Naive B cell (primary cell): ENCODE results near the gene HCFC2. TPM values are rescaled to one million over a fixed set of nuclear protein-coding genes. Genes with fewer than 3 reads are reported as not detected.
A peak's percentile ranks its signal among the peaks of the same experiment; 100 is the strongest.

ENCODE experiments used
- ATAC-seq, 2 donors: fragments of 150-1000 bp; cut with Tn5 transposase; 2 replicates each; pipeline ENCODE4 v1.10.0; 2021; ENCODE audit warnings: low read depth in 2 of 2, mild to moderate bottlenecking in 2 of 2, moderate library complexity in 2 of 2
- DNase-seq: peaks from one replicate; pipeline ENCODE4 v3.0.0; 2022
- H3K27ac Mint-ChIP-seq, 6 donors: one replicate each; pipeline ENCODE4 v1.8.0; 2020 to 2022; ENCODE audit warnings: mild to moderate bottlenecking in 6 of 6, mixed read lengths in 6 of 6, moderate library complexity in 5 of 6, inconsistent platforms in 2 of 6
- H3K27me3 Mint-ChIP-seq, 3 donors: one replicate each; pipeline ENCODE4 v1.8.0; 2021 to 2022; ENCODE audit warnings: mixed read lengths in 3 of 3, mild to moderate bottlenecking in 1 of 3
- H3K36me3 Mint-ChIP-seq, 2 donors: one replicate each; pipeline ENCODE4 v1.8.0; 2020 to 2022; ENCODE audit warnings: mixed read lengths in 2 of 2, inconsistent platforms in 1 of 2, mild to moderate bottlenecking in 1 of 2
- H3K4me1 Mint-ChIP-seq, 3 donors: one replicate each; pipeline ENCODE4 v1.8.0; 2020 to 2022; ENCODE audit warnings: mixed read lengths in 3 of 3, inconsistent platforms in 1 of 3, mild to moderate bottlenecking in 1 of 3, moderate library complexity in 1 of 3
- H3K4me3 Mint-ChIP-seq, 8 donors: one replicate each; pipeline ENCODE4 v1.8.0; 2020 to 2022; ENCODE audit warnings: mild to moderate bottlenecking in 8 of 8, mixed read lengths in 8 of 8, moderate library complexity in 8 of 8, inconsistent platforms in 2 of 8
- H3K9me3 Mint-ChIP-seq, 7 donors: one replicate each; pipeline ENCODE4 v1.8.0; 2020 to 2022; ENCODE audit warnings: mixed read lengths in 7 of 7, mild to moderate bottlenecking in 5 of 7, inconsistent platforms in 2 of 7, moderate library complexity in 1 of 7
- polyA plus RNA-seq, 6 donors: library from polyadenylated mRNA; unstranded; fragments of 300-500 nt; fragmentation: Illumina TruSeq; gene quantifications; one replicate each; pipeline ENCODE4 v1.2.3, GENCODE V29; 2021; ENCODE audit warnings: low read depth in 6 of 6

HCFC2 gene
- polyA plus RNA-seq, 6 donors from 2014 or later = 2.6 to 11.5 (median 6.4) TPM

DNA sequence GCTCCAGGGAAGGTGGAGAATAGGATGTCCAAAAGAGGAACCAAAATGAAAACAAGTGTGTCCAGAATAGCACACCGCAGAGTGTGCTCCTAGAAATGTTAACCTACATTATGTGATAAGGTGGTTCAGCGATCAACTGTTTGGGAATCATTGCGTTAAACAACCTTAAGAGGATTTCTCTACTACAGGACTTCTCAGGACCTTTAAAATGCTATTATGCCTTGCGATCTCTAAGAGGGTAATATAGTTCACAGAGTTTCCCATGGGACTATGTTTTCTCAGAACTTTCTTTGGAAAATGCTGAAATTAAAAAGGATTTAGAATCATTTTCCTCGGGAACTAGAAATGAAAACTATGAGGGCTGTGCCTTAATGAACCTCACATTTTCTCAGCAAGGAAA is 16.2 kb upstream of the HCFC2 start:
- Mint-ChIP-seq H3K9me3 (no peaks in the 10 kb centered on the region), H3K4me3 (no peak overlapping the region), H3K27me3 (peaks cover 38 to 46% (median 41%) of the 10 kb centered on the region in 3 donors), H3K4me1 (peaks cover 3 to 8% (median 5%) of the 10 kb centered on the region in 3 donors), H3K27ac (no peak overlapping the region), H3K36me3 (no peaks in the 10 kb centered on the region)
- DNase-seq = no peak
- no peak for ATAC-seq

DNA sequence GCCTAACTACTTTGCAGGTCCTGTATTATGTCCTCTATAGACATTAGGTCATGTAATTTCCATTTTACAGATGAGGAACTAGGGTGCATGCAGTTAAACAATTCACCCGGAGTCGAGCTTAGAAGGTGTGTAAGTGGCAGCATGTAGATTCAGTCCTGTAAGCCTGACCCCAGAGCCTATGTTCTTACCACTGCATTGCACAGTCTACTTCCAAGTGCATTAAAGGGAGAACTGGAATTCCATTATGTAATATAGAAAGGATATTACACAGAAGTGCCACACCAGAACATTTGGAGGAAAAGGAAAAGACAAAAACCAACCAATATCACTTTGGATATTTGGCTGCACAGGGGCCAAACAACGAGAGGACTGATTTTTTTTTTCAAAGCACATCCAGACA is 15.5 kb upstream of the HCFC2 start:
- no peaks in the 10 kb centered on the region for H3K9me3 Mint-ChIP-seq
- H3K27me3 Mint-ChIP-seq = peaks cover 41 to 46% (median 42%) of the 10 kb centered on the region in 3 donors

GRCh38 chr12:104049278-104049902 is 14.9 kb upstream of the HCFC2 start:
- Mint-ChIP-seq H3K4me3 (no peak overlapping the region), H3K4me1 (peaks cover 3 to 8% (median 5%) of the 10 kb centered on the region in 3 donors), H3K27me3 (peaks cover 41 to 47% (median 43%) of the 10 kb centered on the region in 3 donors), H3K9me3 (no peaks in the 10 kb centered on the region), H3K36me3 (no peaks in the 10 kb centered on the region), H3K27ac (peak overlapping the region in 1 of 6 donors; percentile 68)
- DNase-seq (no peak), ATAC-seq (no peak)

More for the DNA sequence above, 15.5 kb upstream of the HCFC2 start:
- peaks cover 3 to 8% (median 5%) of the 10 kb centered on the region in 3 donors for H3K4me1 Mint-ChIP-seq
- ATAC-seq (no peak), DNase-seq (no peak)
- no peak overlapping the region for H3K27ac Mint-ChIP-seq
- no peaks in the 10 kb centered on the region for H3K36me3 Mint-ChIP-seq
- no peak overlapping the region for H3K4me3 Mint-ChIP-seq

GRCh38 chr12:104049903-104050356 is 14.4 kb upstream of the HCFC2 start, which contains the start of gene GLT8D2:
Gene GLT8D2 (minus strand): TSS chr12:104050187. CDS start chr12:104019648, 30,539 bp downstream.
- Mint-ChIP-seq H3K27ac (peak within 1 kb of the TSS in 1 of 6 donors; percentile 68), H3K4me3 (peak within 1 kb of the TSS in 3 of 8 donors; percentile 32 to 41 (median 37)), H3K4me1 (peaks cover 3 to 8% (median 5%) of the 10 kb centered on the region in 3 donors), H3K36me3 (no peaks in the 10 kb centered on the region), H3K9me3 (peaks cover 0 to 2% (median 0%) of the 10 kb centered on the region in 7 donors), H3K27me3 (peaks cover 42 to 50% (median 44%) of the 10 kb centered on the region in 3 donors)
- DNase-seq (no peak), ATAC-seq (no peak)

DNA sequence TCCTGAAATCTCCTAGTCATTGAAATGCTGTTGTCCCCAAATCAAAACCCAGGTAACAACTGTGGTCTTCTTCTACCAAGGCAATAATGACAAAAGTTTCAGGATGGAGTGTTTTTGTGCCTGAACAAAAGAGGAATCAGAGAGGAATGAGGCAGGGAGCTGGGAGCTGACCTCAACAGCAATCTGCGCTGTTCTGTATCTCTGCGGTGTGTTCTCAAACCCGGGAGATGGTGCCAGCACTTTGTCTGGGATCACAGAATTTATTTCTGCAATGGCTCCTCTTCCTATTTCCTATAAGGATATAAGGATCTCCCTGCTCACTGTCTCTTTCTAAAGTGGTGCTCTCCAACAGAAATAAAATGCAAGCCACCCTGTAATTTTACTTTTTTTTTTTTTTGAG is 13.9 kb upstream of the HCFC2 start:
- DNase-seq = no peak
- Mint-ChIP-seq H3K4me1 (peaks cover 3 to 8% (median 5%) of the 10 kb centered on the region in 3 donors), H3K4me3 (peak overlapping the region in 1 of 8 donors; percentile 32), H3K27me3 (peaks cover 45 to 50% (median 48%) of the 10 kb centered on the region in 3 donors), H3K9me3 (peaks cover 0 to 2% (median 0%) of the 10 kb centered on the region in 7 donors), H3K36me3 (no peaks in the 10 kb centered on the region), H3K27ac (no peak overlapping the region)
- ATAC-seq = no peak

DNA sequence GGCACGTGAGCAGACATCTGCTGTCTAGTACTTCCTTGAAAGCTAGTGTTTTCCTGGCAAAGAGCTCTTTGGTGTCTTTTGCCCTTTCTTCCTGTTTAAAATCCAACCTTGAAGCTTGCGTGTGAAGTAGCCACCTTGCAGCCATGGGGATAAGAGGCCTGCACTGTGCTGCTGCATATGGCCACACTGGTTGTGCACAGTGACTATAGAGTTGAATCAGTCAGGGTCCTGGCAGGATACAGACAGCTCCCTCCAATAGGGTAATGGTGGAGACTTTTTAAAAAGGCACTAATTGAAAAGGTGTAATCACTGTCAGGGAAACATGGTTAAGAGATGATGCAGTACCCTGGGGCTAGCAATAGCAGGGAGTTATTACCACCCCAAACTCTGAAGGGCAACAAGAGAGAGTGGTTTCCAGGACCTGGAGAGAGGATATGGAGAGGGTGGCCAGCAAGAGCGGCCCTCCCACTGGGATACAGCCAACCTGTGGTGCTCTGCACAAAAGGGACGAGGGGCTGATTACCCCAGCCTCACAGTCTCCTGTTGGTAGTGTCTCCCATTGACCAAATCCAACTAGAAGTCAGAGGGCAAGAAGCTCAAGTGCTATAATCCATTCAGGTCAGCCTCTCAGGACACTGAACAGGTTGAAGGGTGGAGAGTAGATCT is 9.5 kb upstream of the HCFC2 start:
- H3K36me3 Mint-ChIP-seq = no peaks in the 10 kb centered on the region
- H3K27ac Mint-ChIP-seq = no peak overlapping the region
- H3K27me3 Mint-ChIP-seq = peaks cover 31 to 51% (median 39%) of the 10 kb centered on the region in 3 donors
- no peak overlapping the region for H3K4me3 Mint-ChIP-seq
- H3K4me1 Mint-ChIP-seq = peaks cover 3 to 6% (median 4%) of the 10 kb centered on the region in 3 donors
- peaks cover 0 to 11% (median 7%) of the 10 kb centered on the region in 7 donors for H3K9me3 Mint-ChIP-seq
- no peak for DNase-seq
- no peak for ATAC-seq

DNA sequence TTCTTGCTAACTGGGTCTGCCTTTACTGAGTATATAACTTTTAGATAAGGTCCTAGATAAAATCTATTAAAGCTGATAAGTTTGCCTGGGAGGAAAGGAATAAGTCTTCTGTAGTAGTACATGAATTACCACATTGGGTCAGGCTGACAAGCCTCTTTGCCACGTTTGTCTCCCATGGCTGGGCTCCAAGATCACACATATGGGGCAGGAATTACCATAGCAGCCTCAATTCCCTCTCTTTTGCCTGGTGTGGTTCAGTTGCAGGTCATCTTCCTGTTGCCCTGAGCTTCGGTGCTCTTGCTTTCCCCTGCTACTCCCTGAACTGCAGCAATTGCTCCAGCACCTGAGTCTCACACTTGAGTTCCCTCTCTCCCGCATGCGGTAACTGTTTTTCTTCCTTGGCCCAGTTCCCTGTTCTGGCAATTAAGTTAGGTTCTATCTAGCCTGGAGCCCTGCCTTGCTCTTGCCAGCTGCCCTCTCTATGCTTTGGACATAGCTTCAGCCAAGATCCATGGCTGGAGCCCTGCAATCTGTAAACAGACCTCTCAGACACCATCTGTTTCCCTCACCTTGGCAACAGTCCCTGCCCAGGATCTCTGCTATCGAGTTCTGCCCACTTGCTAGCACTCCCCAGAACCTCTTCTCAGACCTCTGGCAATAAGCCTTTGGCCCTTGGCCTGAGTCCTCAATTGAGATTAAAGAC is 8.5 kb upstream of the HCFC2 start:
- Mint-ChIP-seq H3K36me3 (no peaks in the 10 kb centered on the region), H3K4me1 (no peaks in the 10 kb centered on the region), H3K27ac (no peak overlapping the region), H3K27me3 (peaks cover 30 to 45% (median 39%) of the 10 kb centered on the region in 3 donors), H3K4me3 (no peak overlapping the region), H3K9me3 (peaks cover 0 to 11% (median 7%) of the 10 kb centered on the region in 7 donors)
- DNase-seq = no peak
- ATAC-seq = no peak

- H3K4me3 Mint-ChIP-seq = no peak overlapping the region
- H3K27ac Mint-ChIP-seq = no peak overlapping the region
- DNase-seq (no peak), ATAC-seq (no peak)
- H3K9me3 Mint-ChIP-seq = peaks cover 0 to 11% (median 7%) of the 10 kb centered on the region in 7 donors
- peaks cover 28 to 41% (median 39%) of the 10 kb centered on the region in 3 donors for H3K27me3 Mint-ChIP-seq
- H3K36me3 Mint-ChIP-seq = no peaks in the 10 kb centered on the region
- no peaks in the 10 kb centered on the region for H3K4me1 Mint-ChIP-seq
Observed at GRCh38 chr12:104056419-104056972, 7.8 kb upstream of the HCFC2 start.

GRCh38 chr12:104057771-104058197 is 6.5 kb upstream of the HCFC2 start:
- peak; percentile 42 to 58 for ATAC-seq
- Mint-ChIP-seq H3K36me3 (no peaks in the 10 kb centered on the region), H3K27me3 (peaks cover 21 to 38% (median 37%) of the 10 kb centered on the region in 3 donors), H3K4me3 (peak overlapping the region in 1 of 8 donors; percentile 23), H3K9me3 (peaks cover 0 to 11% (median 7%) of the 10 kb centered on the region in 7 donors), H3K4me1 (no peaks in the 10 kb centered on the region), H3K27ac (no peak overlapping the region)
- DNase-seq = peak; percentile 9

- Mint-ChIP-seq H3K9me3 (peaks cover 0 to 11% (median 7%) of the 10 kb centered on the region in 7 donors), H3K27me3 (peaks cover 15 to 31% (median 31%) of the 10 kb centered on the region in 3 donors), H3K4me3 (no peak overlapping the region), H3K4me1 (peaks cover 0 to 2% (median 0%) of the 10 kb centered on the region in 3 donors), H3K36me3 (no peaks in the 10 kb centered on the region), H3K27ac (peak overlapping the region in 1 of 6 donors; percentile 89)
- ATAC-seq (no peak), DNase-seq (no peak)
Observed at GRCh38 chr12:104058802-104059201, 5.5 kb upstream of the HCFC2 start.

DNA sequence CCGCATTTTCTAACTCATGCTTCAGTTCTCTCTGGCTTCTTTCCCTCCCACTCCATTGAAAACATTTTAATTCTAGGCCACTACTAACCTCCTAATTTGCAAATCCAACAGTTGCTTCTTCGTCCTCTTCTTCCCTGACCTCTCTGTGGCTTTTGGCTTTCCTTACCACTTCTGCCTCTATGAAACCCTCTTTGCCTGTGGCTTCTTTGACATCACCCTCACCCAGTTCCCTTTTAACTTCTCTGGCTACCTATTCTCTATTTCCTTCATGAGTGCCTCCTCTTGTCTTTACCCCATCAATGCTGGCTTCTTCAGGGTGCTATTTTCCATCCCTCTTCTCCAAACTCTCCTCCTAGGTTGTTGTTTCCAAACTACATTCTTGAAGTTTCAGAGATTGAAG is 4.4 kb upstream of the HCFC2 start:
- H3K9me3 Mint-ChIP-seq = peaks cover 0 to 11% (median 5%) of the 10 kb centered on the region in 7 donors
- no peak for ATAC-seq
- peaks cover under 1 to 3% (median 1%) of the 10 kb centered on the region in 3 donors for H3K4me1 Mint-ChIP-seq
- no peak for DNase-seq
- H3K27me3 Mint-ChIP-seq = peaks cover 6 to 22% (median 20%) of the 10 kb centered on the region in 3 donors
- no peak overlapping the region for H3K27ac Mint-ChIP-seq
- H3K4me3 Mint-ChIP-seq = no peak overlapping the region
- no peaks in the 10 kb centered on the region for H3K36me3 Mint-ChIP-seq

DNA sequence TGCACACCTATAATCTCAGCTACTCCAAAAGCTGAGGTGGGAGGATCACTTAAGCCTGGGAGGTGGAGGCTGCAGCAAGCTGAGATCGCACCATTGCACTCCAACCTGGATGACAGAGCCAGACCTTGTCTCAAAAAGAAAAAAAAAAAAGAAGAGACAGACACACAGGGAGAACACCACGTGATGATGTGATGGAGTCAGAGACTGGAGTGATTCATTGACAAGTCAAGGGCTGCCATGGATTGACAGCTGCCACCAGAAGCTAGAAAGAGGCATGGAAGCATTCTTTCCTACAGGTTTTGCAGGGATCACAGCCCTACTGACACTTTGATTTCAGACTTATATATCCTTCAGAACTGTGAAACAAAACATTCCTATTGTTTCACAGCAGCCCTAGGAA is 3.5 kb upstream of the HCFC2 start:
- peaks cover 6 to 12% (median 9%) of the 10 kb centered on the region in 3 donors for H3K4me1 Mint-ChIP-seq
- peak overlapping the region in 1 of 8 donors; percentile 31 for H3K4me3 Mint-ChIP-seq
- H3K36me3 Mint-ChIP-seq = no peaks in the 10 kb centered on the region
- DNase-seq (no peak), ATAC-seq (no peak)
- H3K27ac Mint-ChIP-seq = no peak overlapping the region
- H3K9me3 Mint-ChIP-seq = peaks cover 0 to 11% (median 5%) of the 10 kb centered on the region in 7 donors
- H3K27me3 Mint-ChIP-seq = peaks cover 6 to 15% (median 14%) of the 10 kb centered on the region in 3 donors

- ATAC-seq (peak; percentile 37 to 42), DNase-seq (no peak)
- H3K4me1 Mint-ChIP-seq = peaks cover 12 to 14% (median 14%) of the 10 kb centered on the region in 3 donors
- H3K9me3 Mint-ChIP-seq = no peaks in the 10 kb centered on the region
- H3K36me3 Mint-ChIP-seq = peaks cover 0 to 3% of the 10 kb centered on the region in 2 donors
- H3K27ac Mint-ChIP-seq = peak overlapping the region in 2 of 6 donors; percentile 47 to 91
- H3K27me3 Mint-ChIP-seq = peaks cover 6 to 9% (median 8%) of the 10 kb centered on the region in 3 donors
- peak overlapping the region; percentile 89 to 96 (median 95) for H3K4me3 Mint-ChIP-seq
Observed at GRCh38 chr12:104063712-104064030, 660 bp upstream of the HCFC2 start.
